Stimulated activated CD4-positive, alpha-beta T cell treated with anti-CD3 and anti-CD28 coated beads, Interleukin-4, amount 100 ng/mL, for 24 hours (primary cell): ENCODE results near the gene MAGOH.
"Not testable (repeated sequence)": the region's sequence is repeated elsewhere in the genome, so short reads cannot be mapped to it uniquely, and the experiment has no call there.

Experiments
- DNase-seq: peaks from one replicate; pipeline ENCODE4 v3.0.0-alpha.2; 2020

The MAGOH gene

DNA sequence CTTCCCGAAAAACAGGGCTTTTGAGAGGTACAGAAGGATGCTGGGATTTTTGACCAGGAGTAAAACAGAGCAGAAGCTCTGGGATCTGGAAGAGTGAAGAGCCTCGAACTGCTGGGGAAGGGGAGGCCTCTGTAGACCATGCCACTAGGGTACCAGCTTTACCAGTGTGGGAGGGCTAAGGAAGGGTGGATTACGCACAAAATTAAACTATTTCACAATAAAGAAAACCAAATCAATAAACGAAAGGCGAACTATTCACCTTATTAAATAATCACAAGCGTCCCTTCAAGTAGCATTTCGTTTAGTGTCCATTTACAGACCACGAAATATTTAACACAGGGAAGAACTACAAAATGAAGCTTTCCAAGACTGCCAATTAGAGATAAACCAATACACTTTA is 18.6 kb downstream of the MAGOH start:
- no peak for DNase-seq

DNA sequence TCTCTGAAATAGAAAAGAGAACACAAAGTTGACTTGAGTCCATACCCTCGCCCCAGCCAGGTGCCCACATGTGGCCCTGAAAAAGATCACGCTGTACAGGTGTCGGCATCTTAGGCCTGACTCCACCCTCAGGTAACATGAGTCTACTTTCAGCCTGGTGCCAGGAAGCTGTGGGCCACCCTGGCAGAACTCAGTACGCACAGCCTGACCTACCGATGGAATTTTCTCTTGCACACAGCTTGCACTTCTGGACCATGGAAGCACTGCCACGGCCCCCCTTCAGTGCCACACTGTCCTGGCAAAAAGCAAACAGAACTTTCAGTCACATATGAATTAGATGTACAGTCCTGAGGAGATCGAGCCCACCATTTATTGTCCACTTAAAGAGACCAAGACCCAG is 20.1 kb downstream of the MAGOH start:
- no peak for DNase-seq

DNA sequence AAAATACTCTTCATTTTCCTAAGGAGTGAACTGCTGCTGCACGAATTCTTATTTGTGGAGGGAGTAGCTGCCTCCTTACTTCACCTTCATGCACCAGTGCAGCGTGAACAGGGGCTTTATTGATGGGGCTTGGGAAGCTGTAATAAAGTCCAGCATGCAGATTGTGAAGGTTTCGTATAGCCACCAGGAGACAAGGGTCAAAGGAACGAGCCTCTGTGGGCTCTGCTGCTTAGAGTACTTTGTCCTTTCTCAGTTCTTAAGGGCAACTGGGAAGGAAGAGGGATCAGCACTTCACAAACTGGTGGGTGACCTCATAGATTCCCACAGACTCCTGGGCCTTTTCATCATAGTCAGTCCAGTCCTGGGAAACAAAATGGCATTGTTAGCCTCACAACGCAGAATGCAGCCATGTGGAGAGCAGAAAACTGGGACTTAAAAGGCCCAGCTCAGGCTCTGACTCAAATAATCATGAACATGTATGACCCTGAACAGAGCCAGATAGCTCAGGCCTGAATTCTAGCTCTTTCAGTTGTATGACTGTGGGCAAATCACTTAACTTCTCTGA is 23.9 kb downstream of the MAGOH start:
- no peak for DNase-seq

- no peak for DNase-seq
Measured at GRCh38 chr1:53210954-53211353, 27.4 kb downstream of the MAGOH start.

DNA sequence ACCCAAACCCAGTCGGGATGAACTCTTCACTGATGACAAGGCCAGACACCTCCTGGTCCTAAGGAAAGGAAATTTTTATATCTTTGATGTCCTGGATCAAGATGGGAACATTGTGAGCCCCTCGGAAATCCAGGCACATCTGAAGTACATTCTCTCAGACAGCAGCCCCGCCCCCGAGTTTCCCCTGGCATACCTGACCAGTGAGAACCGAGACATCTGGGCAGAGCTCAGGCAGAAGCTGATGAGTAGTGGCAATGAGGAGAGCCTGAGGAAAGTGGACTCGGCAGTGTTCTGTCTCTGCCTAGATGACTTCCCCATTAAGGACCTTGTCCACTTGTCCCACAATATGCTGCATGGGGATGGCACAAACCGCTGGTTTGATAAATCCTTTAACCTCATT is 28.0 kb downstream of the MAGOH start:
- DNase-seq: no peak

GRCh38 chr1:53207726-53208125 is 30.6 kb downstream of the MAGOH start:
- DNase-seq: no peak

GRCh38 chr1:53206735-53207379 is 31.5 kb downstream of the MAGOH start:
- DNase-seq: no peak

- DNase-seq: not testable (repeated sequence)
Measured at GRCh38 chr1:53206083-53206685, 32.1 kb downstream of the MAGOH start.

- DNase-seq: not testable (repeated sequence)
Measured at GRCh38 chr1:53205496-53205895, 32.8 kb downstream of the MAGOH start.

GRCh38 chr1:53203466-53203865 is 34.9 kb downstream of the MAGOH start:
- DNase-seq: no peak

- DNase-seq: no peak
Measured at GRCh38 chr1:53198241-53198651, 40.1 kb downstream of the MAGOH start.

DNA sequence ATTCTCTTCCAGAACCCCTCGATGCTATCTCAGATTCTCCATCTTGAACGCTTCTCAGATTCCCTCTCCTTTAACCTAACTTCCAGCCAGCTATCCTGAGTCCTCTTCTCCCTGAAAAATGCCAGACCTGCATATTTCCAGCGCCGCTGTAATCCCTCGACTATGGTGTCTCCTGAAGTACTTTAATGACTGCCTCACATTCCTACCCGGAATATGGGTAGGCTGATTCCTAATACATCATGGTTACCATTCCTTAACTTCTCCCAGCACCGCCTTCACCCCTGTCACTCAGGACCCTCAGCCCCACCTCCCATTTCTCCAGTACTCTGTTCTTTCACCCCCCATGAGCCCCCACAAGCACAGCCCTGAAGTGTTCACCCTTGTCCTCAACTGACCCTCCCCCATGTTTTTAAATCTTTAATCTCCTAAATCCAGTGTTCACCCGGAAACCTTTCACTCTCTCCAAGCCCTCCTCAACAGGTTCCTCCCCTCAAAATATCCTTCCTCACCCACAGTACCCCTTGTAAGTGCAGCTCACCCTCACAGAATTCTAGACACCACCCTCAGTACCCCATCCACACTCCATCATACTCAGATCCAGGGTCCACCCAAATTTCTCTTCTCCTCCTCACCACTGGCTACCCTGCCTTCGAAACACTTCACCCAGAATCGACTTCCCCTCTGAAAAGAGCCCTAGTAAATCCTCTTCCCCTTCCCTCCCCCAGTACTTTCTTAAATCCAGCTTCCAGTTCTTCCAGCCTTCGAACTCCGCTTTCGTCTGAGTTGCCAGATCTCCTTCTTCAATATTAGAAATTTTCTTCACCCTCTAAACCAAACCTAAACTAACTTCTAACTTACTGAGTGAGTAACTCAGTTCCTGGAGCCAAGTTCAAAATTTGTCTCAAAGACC is 40.8 kb downstream of the MAGOH start:
- no peak for DNase-seq

DNA sequence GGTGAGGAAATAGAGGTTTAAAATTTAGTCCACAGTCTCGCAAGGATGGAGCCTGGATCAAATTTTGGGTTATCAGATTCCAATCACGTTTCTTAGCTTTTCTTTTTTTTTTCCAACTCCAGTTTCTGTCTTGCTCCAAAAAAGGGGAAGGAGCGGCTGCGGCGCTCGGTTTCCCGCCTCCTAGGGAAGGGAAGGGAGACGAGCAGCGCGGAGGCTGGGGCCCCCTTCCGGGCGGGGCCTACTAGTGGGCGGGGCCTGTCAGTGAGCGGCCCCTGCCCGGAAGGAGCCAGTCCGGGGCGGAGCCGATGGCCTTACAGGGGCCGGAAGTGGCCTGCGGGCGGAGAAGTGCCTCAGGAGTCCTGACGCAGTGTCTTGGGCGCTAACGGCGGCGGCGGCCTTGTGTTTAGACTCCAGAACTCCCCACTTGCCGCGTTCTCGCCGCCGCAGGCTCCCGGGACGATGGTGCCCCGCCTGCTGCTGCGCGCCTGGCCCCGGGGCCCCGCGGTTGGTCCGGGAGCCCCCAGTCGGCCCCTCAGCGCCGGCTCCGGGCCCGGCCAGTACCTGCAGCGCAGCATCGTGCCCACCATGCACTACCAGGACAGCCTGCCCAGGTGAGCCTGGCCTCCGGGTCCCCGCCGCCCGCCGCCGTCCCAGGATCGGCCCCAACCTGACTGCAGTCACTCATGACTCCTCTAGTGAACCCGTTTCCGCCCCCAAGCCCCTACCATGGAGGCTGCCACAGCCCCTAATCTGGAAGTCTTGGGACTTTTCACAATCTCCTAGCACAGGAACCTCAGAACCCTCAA is 41.6 kb downstream of the MAGOH start, which contains the start of gene CPT2:
CPT2 (plus strand) TSS at position 340 of the 806 bp plus-strand sequence; CDS start at position 460, 120 bp downstream.
- peak; percentile 92 for DNase-seq

DNA sequence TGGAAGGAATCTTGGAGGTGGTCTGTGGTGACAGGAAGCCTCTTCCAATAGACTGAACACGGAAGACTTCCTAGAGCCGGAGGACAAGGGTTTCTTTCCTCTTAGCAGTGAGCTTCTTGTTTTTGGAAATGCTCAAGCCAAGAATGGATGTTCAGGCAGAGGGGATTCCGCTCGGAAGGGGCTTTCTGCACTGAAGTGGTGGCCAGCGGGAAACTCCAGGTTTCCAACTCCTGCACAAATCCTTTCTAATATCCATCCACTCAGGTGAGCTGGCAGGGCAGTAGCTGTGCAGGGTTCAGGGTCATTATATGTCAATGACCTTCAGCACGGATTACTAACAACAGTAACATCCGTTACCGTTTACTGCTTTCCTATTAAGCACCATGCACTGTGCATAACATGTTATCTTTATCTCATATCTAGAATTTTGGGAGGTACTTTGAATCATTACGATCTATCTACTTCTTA is 42.3 kb downstream of the MAGOH start:
- no peak for DNase-seq

DNA sequence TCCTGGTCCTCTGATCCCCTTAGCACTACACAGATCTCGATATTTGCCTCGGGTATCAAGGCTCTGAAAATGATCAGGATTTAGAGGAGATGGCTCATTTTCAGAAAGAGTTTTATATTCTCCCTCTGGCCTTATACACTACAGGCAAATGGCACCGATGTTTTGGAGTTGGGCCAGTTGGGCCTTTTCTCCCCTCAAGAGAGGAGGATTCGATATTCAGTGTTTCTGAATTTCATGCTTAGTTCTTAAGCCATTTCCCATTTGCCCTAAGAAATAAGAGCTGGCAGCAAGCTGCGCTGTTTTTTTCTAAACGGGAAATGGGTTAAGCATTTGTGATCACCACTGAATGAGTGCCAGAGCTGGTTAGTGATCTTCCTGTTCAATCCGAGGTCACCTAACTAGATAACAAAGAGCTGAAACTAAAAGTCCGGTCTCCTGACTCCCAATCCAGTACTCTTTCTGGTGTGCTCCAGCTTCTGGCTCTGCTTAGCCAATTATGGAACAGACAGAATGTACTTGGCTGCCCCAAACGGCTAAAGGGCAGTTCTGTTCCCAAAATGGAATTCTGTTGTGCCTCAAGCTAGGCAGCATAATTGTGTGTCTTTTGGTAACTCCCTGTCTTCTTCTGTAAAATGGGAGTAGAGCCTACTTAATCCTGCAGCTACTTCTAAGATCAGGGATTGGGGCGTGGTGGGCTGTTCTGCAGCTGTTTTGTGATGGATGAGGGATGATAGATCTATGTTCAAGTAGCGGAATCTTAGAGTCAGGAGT is 42.9 kb downstream of the MAGOH start:
- no peak for DNase-seq

DNA sequence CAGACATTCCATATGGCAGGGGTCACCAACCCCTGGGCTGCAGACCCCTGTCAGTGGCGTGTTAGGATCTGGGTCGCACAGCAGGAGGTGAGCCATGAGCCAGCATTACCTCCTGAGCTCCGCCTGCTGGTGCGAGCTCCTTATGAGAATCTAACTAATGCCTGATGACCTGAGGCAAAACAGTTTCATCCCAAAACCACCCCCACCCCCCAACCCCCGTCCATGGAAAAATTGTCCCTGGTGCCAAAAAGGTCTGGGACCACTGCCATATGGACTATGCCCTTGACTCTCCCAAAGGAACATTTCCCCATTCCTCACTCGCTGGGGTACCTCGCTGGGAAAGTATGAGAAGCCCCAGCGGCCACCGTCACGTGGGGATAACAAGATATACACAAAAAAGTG is 48.1 kb downstream of the MAGOH start:
- DNase-seq: no peak

- no peak for DNase-seq
Measured at GRCh38 chr1:53189061-53189460, 49.3 kb downstream of the MAGOH start.

DNA sequence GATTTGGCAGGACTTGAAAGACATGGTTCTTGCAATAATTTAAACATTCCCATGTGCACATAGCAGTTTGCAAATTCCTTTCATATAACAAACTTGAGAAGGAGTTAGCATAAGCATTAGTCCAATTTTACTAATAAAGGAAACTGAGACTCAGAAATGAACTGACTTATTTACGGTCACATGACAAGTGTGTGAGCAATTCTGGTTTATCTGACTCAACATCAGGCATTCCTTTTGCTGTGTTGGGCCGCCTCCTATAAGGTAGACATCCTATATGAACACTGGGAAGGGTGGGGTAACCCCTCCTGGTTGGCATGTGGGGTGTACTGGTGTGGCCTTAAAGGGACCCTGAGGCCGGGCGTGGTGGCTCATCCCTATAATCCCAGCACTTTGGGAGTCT is 50.2 kb downstream of the MAGOH start:
- DNase-seq: no peak

GRCh38 chr1:53187401-53187800 is 50.9 kb downstream of the MAGOH start:
- DNase-seq: no peak

GRCh38 chr1:53186533-53186932 is 51.8 kb downstream of the MAGOH start:
- no peak for DNase-seq

DNA sequence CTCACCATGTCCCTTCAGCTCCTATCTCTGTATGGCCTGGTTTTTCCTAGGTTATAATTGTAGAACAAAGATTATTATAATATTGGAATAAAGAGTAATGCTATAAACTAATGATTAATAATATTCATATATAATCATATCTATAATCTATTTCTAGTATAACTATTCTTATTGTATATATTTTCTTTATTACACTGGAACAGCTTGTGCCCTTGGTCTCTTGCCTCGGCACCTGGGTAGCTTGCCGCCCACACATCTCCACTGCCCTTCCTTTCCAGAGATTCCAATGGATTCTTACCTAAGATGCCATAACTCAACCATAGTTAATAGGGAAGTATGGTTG is 52.4 kb downstream of the MAGOH start:
- DNase-seq: not testable (repeated sequence)
